ENCODE measurements around the gene SHANK3. TPM values are rescaled to one million over a fixed set of nuclear protein-coding genes. Genes with fewer than 3 reads are reported as not detected.

The SHANK3 gene
- polyA plus RNA-seq, 1 of the 3 experiments (the other 2 are of a cell fraction): 1.5 TPM

DNA sequence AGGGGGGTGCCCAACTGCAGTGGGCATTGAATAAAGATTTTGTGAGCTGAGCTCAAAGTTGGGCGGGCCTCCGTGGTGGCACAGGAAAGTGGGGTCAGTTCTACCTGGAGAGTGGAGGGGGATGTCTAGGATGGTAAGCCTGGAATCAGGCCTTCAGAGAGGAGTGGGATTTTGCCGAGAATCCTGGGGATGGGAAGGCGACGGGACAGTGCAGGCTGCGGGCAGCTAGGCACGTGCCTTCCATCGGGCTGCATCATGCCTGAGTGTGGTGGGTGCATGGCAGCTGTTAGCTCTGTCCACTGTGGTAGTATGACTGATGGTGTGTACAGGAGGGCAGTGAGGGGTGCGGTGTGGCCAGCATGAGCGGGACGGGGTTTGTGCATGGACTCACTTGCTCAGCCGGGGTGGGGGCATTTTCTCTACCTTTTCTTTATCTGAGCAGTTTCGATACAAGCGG, 3.6 kb downstream of the SHANK3 start:
- ChIA-PET CTCF (interaction anchor here (1.1 kb wide), 1 partner anchor 20 kb away, joined by 3 read pairs; no protein-coding TSS in a partner anchor), POLR2A (no interaction called here)
- no peak overlapping the region for H3K4me3 ChIP-seq (ENCODE audit: low read depth in 2 of 2, low read length in 1 of 2)
- DNase-seq: no peak
- no peaks in the 10 kb centered on the region for H3K27me3 ChIP-seq (ENCODE audit: insufficient read depth)
- no peaks in the 10 kb centered on the region for H3K9me3 ChIP-seq
- H4K20me1 ChIP-seq (ENCODE audit: insufficient read depth): no peaks in the 10 kb centered on the region
- WGBS (ENCODE audit: low lambda C conversion rate): 83% methylated on average over 12 of the region's 14 CpGs
- no peak overlapping the region for H3K27ac ChIP-seq (ENCODE audit: low read depth in 2 of 2, low read length in 1 of 2)
- H3F3A ChIP-seq (replicated peaks; ENCODE audit: insufficient read depth): no peaks in the 10 kb centered on the region
- TF ChIP-seq SMC3 (IDR thresholded peaks at IDR 0.05; ENCODE audit: low read depth, low read length) (no peak), RXRA (IDR thresholded peaks at IDR 0.05; ENCODE audit: borderline replicate concordance, low read depth) (no peak), RAD21 (IDR thresholded peaks at IDR 0.05; ENCODE audit: low read length) (no peak), RCOR1 (IDR thresholded peaks at IDR 0.05; ENCODE audit: low read length) (no peak), GATA2 (CRISPR knock-in tag; IDR thresholded peaks at IDR 0.05) (no peak), ELF1 (IDR thresholded peaks at IDR 0.05) (no peak)
- TF ChIP-seq, protein P1, sequence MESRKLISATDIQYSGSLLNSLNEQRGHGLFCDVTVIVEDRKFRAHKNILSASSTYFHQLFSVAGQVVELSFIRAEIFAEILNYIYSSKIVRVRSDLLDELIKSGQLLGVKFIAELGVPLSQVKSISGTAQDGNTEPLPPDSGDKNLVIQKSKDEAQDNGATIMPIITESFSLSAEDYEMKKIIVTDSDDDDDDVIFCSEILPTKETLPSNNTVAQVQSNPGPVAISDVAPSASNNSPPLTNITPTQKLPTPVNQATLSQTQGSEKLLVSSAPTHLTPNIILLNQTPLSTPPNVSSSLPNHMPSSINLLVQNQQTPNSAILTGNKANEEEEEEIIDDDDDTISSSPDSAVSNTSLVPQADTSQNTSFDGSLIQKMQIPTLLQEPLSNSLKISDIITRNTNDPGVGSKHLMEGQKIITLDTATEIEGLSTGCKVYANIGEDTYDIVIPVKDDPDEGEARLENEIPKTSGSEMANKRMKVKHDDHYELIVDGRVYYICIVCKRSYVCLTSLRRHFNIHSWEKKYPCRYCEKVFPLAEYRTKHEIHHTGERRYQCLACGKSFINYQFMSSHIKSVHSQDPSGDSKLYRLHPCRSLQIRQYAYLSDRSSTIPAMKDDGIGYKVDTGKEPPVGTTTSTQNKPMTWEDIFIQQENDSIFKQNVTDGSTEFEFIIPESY (IDR thresholded peaks at IDR 0.05; ENCODE audit: borderline replicate concordance, low read depth): no peak
- no peaks in the 10 kb centered on the region for H3K9me2 ChIP-seq
- H3K4me2 ChIP-seq: no peak overlapping the region
- no peak overlapping the region for H2AFZ ChIP-seq (ENCODE audit: low read depth)
- no peaks in the 10 kb centered on the region for H3K36me3 ChIP-seq (replicated peaks in 1 of 2; ENCODE audit: control insufficient read depth in 1 of 2, insufficient read depth in 2 of 2, low read length in 1 of 2)
- H3K4me1 ChIP-seq (ENCODE audit: control insufficient read depth in 1 of 2, insufficient read depth in 2 of 2, low read depth in 1 of 2, low read length in 1 of 2): peaks cover 0 to 5% of the 10 kb centered on the region in 2 experiments; a peak in 1 of 4 replicates
- no peaks in the 10 kb centered on the region for H3K79me2 ChIP-seq (ENCODE audit: insufficient read depth)
- H3K9ac ChIP-seq: no peak overlapping the region

DNA sequence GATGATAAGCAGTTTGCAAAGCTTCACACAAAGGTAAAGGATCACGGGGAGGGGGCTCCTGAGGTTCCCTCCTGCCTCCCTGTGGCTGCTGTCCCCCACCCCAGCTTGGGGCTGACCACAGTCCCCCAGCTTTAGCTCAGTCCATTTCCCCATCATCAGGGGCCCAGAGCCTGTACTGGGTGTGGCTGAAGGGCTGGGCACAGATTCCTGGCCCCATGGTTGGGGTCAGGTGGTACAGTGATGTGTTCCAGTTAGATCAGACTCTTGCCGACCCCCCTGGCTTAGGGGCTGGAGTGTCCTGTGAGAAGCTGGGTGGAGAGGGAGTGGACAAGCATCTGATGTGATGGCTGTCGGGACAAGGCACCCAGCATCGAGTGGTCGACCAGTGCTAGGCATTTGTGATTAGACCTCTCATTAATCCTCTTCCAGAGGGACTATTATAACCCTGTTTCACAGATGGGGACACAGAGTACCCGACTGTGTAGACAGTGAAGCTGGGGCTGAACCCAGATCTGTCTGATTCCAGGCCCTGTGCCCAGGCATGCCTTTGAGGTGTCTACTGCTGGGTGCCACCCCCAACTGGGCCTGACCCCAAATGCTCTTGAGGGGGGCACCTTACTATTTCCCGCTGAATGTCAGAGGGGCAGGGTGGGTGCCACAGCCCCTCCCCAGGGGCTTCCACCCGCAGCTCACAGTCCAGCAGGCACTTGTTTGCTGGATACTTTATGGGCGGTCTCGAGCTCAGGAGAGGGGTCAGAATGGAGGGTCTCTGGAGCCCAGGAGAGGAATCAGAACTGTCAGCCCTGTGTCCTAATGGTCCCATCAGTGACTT, 4.3 kb downstream of the SHANK3 start:
- Histone ChIP-seq H3K9me3 (no peaks in the 10 kb centered on the region), H3K27ac (ENCODE audit: low read depth in 2 of 2, low read length in 1 of 2) (no peak overlapping the region), H3K4me2 (no peak overlapping the region), H3K4me1 (ENCODE audit: control insufficient read depth in 1 of 2, insufficient read depth in 2 of 2, low read depth in 1 of 2, low read length in 1 of 2) (peaks cover 0 to 5% of the 10 kb centered on the region in 2 experiments; a peak in 1 of 4 replicates), H4K20me1 (ENCODE audit: insufficient read depth) (no peaks in the 10 kb centered on the region), H3K4me3 (ENCODE audit: low read depth in 2 of 2, low read length in 1 of 2) (no peak overlapping the region), H3K79me2 (ENCODE audit: insufficient read depth) (no peaks in the 10 kb centered on the region), H2AFZ (ENCODE audit: low read depth) (no peak overlapping the region), H3K9me2 (no peaks in the 10 kb centered on the region), H3K9ac (no peak overlapping the region), H3K36me3 (replicated peaks in 1 of 2; ENCODE audit: control insufficient read depth in 1 of 2, insufficient read depth in 2 of 2, low read length in 1 of 2) (no peaks in the 10 kb centered on the region), H3F3A (replicated peaks; ENCODE audit: insufficient read depth) (no peaks in the 10 kb centered on the region), H3K27me3 (ENCODE audit: insufficient read depth) (no peaks in the 10 kb centered on the region)
- POLR2A ChIA-PET: no interaction called here
- TF ChIP-seq RFX5 (IDR thresholded peaks at IDR 0.05; ENCODE audit: low read length) (no peak), EZH2phosphoT487 (IDR thresholded peaks at IDR 0.05; ENCODE audit: borderline replicate concordance, low read depth) (no peak), POLR2AphosphoS5 (IDR thresholded peaks at IDR 0.05; ENCODE audit: low read depth, low read length) (no peak), TCF12 (IDR thresholded peaks at IDR 0.05) (no peak)
- TF ChIP-seq, protein P2, sequence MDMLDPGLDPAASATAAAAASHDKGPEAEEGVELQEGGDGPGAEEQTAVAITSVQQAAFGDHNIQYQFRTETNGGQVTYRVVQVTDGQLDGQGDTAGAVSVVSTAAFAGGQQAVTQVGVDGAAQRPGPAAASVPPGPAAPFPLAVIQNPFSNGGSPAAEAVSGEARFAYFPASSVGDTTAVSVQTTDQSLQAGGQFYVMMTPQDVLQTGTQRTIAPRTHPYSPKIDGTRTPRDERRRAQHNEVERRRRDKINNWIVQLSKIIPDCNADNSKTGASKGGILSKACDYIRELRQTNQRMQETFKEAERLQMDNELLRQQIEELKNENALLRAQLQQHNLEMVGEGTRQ (IDR thresholded peaks at IDR 0.05; ENCODE audit: borderline replicate concordance, low read depth, low read length): no peak
- TF ChIP-seq, protein P3, sequence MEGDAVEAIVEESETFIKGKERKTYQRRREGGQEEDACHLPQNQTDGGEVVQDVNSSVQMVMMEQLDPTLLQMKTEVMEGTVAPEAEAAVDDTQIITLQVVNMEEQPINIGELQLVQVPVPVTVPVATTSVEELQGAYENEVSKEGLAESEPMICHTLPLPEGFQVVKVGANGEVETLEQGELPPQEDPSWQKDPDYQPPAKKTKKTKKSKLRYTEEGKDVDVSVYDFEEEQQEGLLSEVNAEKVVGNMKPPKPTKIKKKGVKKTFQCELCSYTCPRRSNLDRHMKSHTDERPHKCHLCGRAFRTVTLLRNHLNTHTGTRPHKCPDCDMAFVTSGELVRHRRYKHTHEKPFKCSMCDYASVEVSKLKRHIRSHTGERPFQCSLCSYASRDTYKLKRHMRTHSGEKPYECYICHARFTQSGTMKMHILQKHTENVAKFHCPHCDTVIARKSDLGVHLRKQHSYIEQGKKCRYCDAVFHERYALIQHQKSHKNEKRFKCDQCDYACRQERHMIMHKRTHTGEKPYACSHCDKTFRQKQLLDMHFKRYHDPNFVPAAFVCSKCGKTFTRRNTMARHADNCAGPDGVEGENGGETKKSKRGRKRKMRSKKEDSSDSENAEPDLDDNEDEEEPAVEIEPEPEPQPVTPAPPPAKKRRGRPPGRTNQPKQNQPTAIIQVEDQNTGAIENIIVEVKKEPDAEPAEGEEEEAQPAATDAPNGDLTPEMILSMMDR (IDR thresholded peaks at IDR 0.05): no peak
- WGBS (ENCODE audit: low lambda C conversion rate): 89% methylated on average over 9 of the region's 10 CpGs
- CTCF ChIA-PET: interaction anchor here (1.1 kb wide), 2 partner anchors 19 to 56 kb away, joined by 3 to 5 read pairs; no protein-coding TSS in a partner anchor
- peak; percentile 10 for DNase-seq
